Stimulated activated CD4-positive, alpha-beta T cell treated with anti-CD3 and anti-CD28 coated beads, Interleukin-1b, Interleukin-23, amount 100 ng/mL, for 4 hours (primary cell): ENCODE measurements around the gene MTHFSD.

Experiments
- DNase-seq, 2 donors: peaks; one replicate each; pipeline ENCODE4 v3.0.0-alpha.2; 2020; ENCODE audit warnings: low read depth in 2 of 2

The MTHFSD gene

GRCh38 chr16:86502856-86503748 is 51.9 kb downstream of the MTHFSD start:
- DNase-seq: no peak

GRCh38 chr16:86501989-86502855 is 52.8 kb downstream of the MTHFSD start:
- no peak for DNase-seq

- DNase-seq: no peak
Observed at GRCh38 chr16:86500708-86501510, 54.1 kb downstream of the MTHFSD start.

- no peak for DNase-seq
Observed at GRCh38 chr16:86499889-86500707, 54.9 kb downstream of the MTHFSD start.

- DNase-seq: no peak
Observed at GRCh38 chr16:86499440-86499786, 55.6 kb downstream of the MTHFSD start.

GRCh38 chr16:86498671-86499439 is 56.2 kb downstream of the MTHFSD start:
- no peak for DNase-seq

GRCh38 chr16:86498155-86498670 is 56.8 kb downstream of the MTHFSD start:
- no peak for DNase-seq

GRCh38 chr16:86497551-86498021 is 57.4 kb downstream of the MTHFSD start:
- no peak for DNase-seq

GRCh38 chr16:86496929-86497461 is 58.0 kb downstream of the MTHFSD start:
- DNase-seq: no peak

GRCh38 chr16:86496262-86496928 is 58.6 kb downstream of the MTHFSD start:
- no peak for DNase-seq

GRCh38 chr16:86495756-86496261 is 59.2 kb downstream of the MTHFSD start:
- no peak for DNase-seq

- no peak for DNase-seq
Observed at GRCh38 chr16:86495357-86495701, 59.7 kb downstream of the MTHFSD start.

GRCh38 chr16:86494565-86495356 is 60.3 kb downstream of the MTHFSD start:
- DNase-seq: no peak

- DNase-seq: no peak
Observed at GRCh38 chr16:86494039-86494564, 60.9 kb downstream of the MTHFSD start.

- no peak for DNase-seq
Observed at GRCh38 chr16:86492961-86493629, 61.9 kb downstream of the MTHFSD start.

- DNase-seq: no peak
Observed at GRCh38 chr16:86492267-86492960, 62.6 kb downstream of the MTHFSD start.

- no peak for DNase-seq
Observed at GRCh38 chr16:86491640-86492023, 63.4 kb downstream of the MTHFSD start.
